HEK293T (cell line): ENCODE data around the gene PPIL4.

Experiments
- ARNT ChIP-seq: fragments of 450-650 bp; IDR thresholded peaks from 2 replicates; pipeline ENCODE4 v1.6.1; 2017; ENCODE audit warnings: mild to moderate bottlenecking
- BHLHE40 ChIP-seq: fragments of 450-650 bp; IDR thresholded peaks from 2 replicates; pipeline ENCODE4 v1.6.1; 2016; ENCODE audit warnings: mild to moderate bottlenecking, moderate library complexity, borderline replicate concordance
- CTBP1 ChIP-seq: fragments of 450-650 bp; IDR thresholded peaks from 2 replicates; pipeline ENCODE4 v1.6.1; 2016; ENCODE audit warnings: borderline replicate concordance
- FOXM1 ChIP-seq: fragments of 450-650 bp; IDR thresholded peaks from 2 replicates; pipeline ENCODE4 v1.6.1; 2017; ENCODE audit warnings: mild to moderate bottlenecking, borderline replicate concordance
- L3MBTL2 ChIP-seq: fragments of 450-650 bp; conservative IDR thresholded peaks from 2 replicates; pipeline ENCODE4 v1.6.1; 2016; ENCODE audit warnings: mild to moderate bottlenecking
- NFRKB ChIP-seq: fragments of 450-650 bp; IDR thresholded peaks from 2 replicates; pipeline ENCODE4 v1.6.1; 2016; ENCODE audit warnings: mild to moderate bottlenecking, moderate library complexity
- SP1 ChIP-seq: fragments of 450-650 bp; IDR thresholded peaks from 2 replicates; pipeline ENCODE4 v1.6.1; 2017
- SUZ12 ChIP-seq: fragments of 450-650 bp; IDR thresholded peaks from 2 replicates; pipeline ENCODE4 v1.6.1; 2016; ENCODE audit warnings: mild to moderate bottlenecking
- TARDBP ChIP-seq: fragments of 450-650 bp; IDR thresholded peaks from 2 replicates; pipeline ENCODE4 v1.6.1; 2016
- ZNF384 ChIP-seq: fragments of 450-650 bp; IDR thresholded peaks from 2 replicates; pipeline ENCODE4 v1.6.1; 2016
- TF ChIP-seq, protein P1 (sequence below): fragments of 450-650 bp; IDR thresholded peaks from 2 replicates; pipeline ENCODE4 v1.6.1; 2016

DNA sequence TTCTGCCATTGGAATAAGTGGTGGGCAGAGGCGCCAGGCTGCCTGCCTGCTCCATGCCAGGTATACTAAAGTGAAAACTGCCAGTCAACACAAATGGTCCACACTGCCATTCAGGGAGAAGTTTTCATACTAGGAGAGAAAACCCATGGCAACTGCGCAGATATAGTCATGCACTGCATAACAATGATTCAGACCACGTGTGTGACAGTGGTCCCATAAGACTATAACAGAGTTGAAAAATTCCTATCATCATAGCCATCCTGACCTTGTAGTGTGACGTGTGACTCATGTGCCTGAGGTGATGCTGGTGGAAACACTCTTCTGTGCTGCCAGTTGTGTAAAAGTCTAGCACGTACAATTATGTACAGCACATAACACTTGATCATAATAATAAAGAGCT, 86.1 kb downstream of the PPIL4 start:
- TF ChIP-seq, protein P1, sequence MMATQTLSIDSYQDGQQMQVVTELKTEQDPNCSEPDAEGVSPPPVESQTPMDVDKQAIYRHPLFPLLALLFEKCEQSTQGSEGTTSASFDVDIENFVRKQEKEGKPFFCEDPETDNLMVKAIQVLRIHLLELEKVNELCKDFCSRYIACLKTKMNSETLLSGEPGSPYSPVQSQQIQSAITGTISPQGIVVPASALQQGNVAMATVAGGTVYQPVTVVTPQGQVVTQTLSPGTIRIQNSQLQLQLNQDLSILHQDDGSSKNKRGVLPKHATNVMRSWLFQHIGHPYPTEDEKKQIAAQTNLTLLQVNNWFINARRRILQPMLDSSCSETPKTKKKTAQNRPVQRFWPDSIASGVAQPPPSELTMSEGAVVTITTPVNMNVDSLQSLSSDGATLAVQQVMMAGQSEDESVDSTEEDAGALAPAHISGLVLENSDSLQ = no peak
- no peak for TF ChIP-seq ZNF384
- no peak for TF ChIP-seq TARDBP
- TF ChIP-seq SP1 = no peak
- no peak for TF ChIP-seq BHLHE40
- no peak for TF ChIP-seq SUZ12
- no peak for TF ChIP-seq ARNT
- no peak for TF ChIP-seq NFRKB
- no peak for TF ChIP-seq CTBP1
- TF ChIP-seq L3MBTL2 = no peak
- TF ChIP-seq FOXM1 = no peak
